Stimulated activated CD8-positive, alpha-beta memory T cell treated with anti-CD3 and anti-CD28 coated beads, Interleukin-7, amount 100 ng/mL, for 48 hours (primary cell): ENCODE measurements around the gene FRMD4A.

Experiments
- DNase-seq, 2 donors: peaks; one replicate each; pipeline ENCODE4 v3.0.0-alpha.2; 2020; ENCODE audit warnings: low read depth in 1 of 2; ENCODE audit errors: extremely low read depth in 1 of 2

Gene FRMD4A

GRCh38 chr10:14024329-14025202 is 306.2 kb downstream of the FRMD4A start:
- DNase-seq: no peak

GRCh38 chr10:14023673-14024328 is 306.9 kb downstream of the FRMD4A start:
- DNase-seq: no peak

GRCh38 chr10:14022954-14023672 is 307.6 kb downstream of the FRMD4A start:
- DNase-seq: no peak

GRCh38 chr10:14022052-14022451 is 308.7 kb downstream of the FRMD4A start:
- no peak for DNase-seq

- no peak for DNase-seq
These were observed 310.6 kb downstream of the FRMD4A start for GRCh38 chr10:14020037-14020664.

GRCh38 chr10:14017467-14017866 is 313.3 kb downstream of the FRMD4A start:
- DNase-seq: no peak

- DNase-seq: no peak
These were observed 313.8 kb downstream of the FRMD4A start for GRCh38 chr10:14016931-14017333.

GRCh38 chr10:14016011-14016536 is 314.6 kb downstream of the FRMD4A start:
- DNase-seq: no peak

- DNase-seq: no peak
These were observed 316.3 kb downstream of the FRMD4A start for GRCh38 chr10:14014423-14014822.

- no peak for DNase-seq
These were observed 319.8 kb downstream of the FRMD4A start for GRCh38 chr10:14010769-14011574.

- DNase-seq: no peak
These were observed 320.6 kb downstream of the FRMD4A start for GRCh38 chr10:14010101-14010558.

- DNase-seq: peak; percentile 26 to 56
These were observed 321.2 kb downstream of the FRMD4A start for GRCh38 chr10:14009371-14010100.

- DNase-seq: no peak
These were observed 322.0 kb downstream of the FRMD4A start for GRCh38 chr10:14008740-14009080.

- DNase-seq: no peak
These were observed 326.2 kb downstream of the FRMD4A start for GRCh38 chr10:14004536-14004935.

- no peak for DNase-seq
These were observed 327.1 kb downstream of the FRMD4A start for GRCh38 chr10:14003517-14004184.

GRCh38 chr10:14001298-14002040 is 329.3 kb downstream of the FRMD4A start:
- DNase-seq: no peak

GRCh38 chr10:13998163-13998835 is 332.4 kb downstream of the FRMD4A start:
- DNase-seq: no peak

- DNase-seq: no peak
These were observed 333.1 kb downstream of the FRMD4A start for GRCh38 chr10:13997650-13998049.
